NCI-H526 (cell line): Measurements from ENCODE around the gene TGDS.
"Not testable (repeated sequence)": the region's sequence is repeated elsewhere in the genome, so short reads cannot be mapped to it uniquely, and the experiment has no call there.

Experiments used
- DNase-seq, 2 experiments: peaks; one replicate each; lab custom pipeline; 2025; lab: John Stamatoyannopoulos, UW

The TGDS gene

GRCh38 chr13:94550062-94550738 is 45.8 kb downstream of the TGDS start:
- peak; percentile 85 to 93 for DNase-seq

- DNase-seq, result peak; percentile 98 to 99
Observed at GRCh38 chr13:94549232-94550061, 46.5 kb downstream of the TGDS start.

- DNase-seq, result peak; percentile 77 to 90
Observed at GRCh38 chr13:94548821-94549231, 47.1 kb downstream of the TGDS start.

- DNase-seq, result no peak
Observed at GRCh38 chr13:94548382-94548781, 47.6 kb downstream of the TGDS start.

- no peak for DNase-seq
Observed at GRCh38 chr13:94546061-94546839, 49.7 kb downstream of the TGDS start.

GRCh38 chr13:94544922-94545321 is 51.0 kb downstream of the TGDS start:
- DNase-seq, result no peak

GRCh38 chr13:94542917-94543316 is 53.0 kb downstream of the TGDS start:
- DNase-seq, result no peak

GRCh38 chr13:94537740-94538630 is 58.0 kb downstream of the TGDS start:
- no peak for DNase-seq

- no peak for DNase-seq
Observed at GRCh38 chr13:94535775-94536174, 60.2 kb downstream of the TGDS start.

GRCh38 chr13:94535231-94535630 is 60.7 kb downstream of the TGDS start:
- DNase-seq, result no peak

GRCh38 chr13:94534166-94534565 is 61.8 kb downstream of the TGDS start:
- no peak for DNase-seq

GRCh38 chr13:94532278-94532677 is 63.7 kb downstream of the TGDS start:
- DNase-seq, result not testable (repeated sequence)

- not testable (repeated sequence) for DNase-seq
Observed at GRCh38 chr13:94526956-94527355, 69.0 kb downstream of the TGDS start.

- DNase-seq, result no peak
Observed at GRCh38 chr13:94525781-94526180, 70.2 kb downstream of the TGDS start.

- DNase-seq, result no peak
Observed at GRCh38 chr13:94524407-94524806, 71.5 kb downstream of the TGDS start.
